HUDEP-2 (cell line): ENCODE results near the gene ZGLP1.

Experiments used
- DNase-seq, 76 experiments: peaks; one replicate each; lab custom pipeline; 2025; ENCODE audit not compliant: unreplicated experiment in 76 of 76; lab: John Stamatoyannopoulos, UW

Gene ZGLP1

DNA sequence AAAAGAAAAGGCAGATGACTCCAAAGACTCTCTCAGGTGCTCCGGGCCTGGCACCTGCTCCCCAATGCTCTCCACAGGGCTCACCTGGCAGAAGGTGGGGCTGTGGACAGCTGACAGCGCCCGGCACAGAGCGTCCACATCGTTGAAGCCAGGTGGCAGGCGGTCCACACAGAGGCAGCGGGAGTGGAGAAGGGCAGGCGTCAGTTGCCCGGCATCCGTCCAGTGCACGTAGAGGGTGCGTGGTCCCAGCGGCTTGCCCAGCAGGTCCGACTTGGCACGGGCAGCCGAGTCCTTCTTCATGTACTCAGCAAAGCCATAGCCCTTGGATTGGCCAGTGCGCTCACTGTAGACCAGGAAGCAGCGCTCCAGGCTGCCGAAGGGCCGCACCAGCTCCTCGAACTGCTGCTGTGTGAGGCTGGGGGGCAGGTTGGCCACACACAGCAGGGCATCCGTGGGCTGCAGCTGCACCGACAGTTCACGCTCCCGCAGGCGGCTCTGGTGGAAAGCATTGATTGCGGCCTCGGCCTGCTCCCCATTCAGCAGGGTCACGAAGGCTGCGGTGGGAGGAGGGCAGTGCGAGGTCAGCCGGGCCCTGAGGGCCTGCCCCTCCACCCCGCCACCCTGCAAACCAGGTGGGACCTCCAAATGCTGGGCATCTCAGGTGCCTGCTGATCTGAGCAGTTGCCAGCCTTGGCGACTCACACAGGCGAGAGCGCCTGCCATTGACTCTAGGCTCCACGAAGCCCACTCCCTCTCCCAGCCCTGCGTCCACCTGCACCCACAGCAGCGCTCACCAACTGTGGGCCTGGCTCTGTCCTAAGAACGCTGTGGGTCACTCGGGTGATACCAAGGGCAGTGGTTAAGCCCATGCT is 19.2 kb upstream of the ZGLP1 start:
- DNase-seq: no peak

DNA sequence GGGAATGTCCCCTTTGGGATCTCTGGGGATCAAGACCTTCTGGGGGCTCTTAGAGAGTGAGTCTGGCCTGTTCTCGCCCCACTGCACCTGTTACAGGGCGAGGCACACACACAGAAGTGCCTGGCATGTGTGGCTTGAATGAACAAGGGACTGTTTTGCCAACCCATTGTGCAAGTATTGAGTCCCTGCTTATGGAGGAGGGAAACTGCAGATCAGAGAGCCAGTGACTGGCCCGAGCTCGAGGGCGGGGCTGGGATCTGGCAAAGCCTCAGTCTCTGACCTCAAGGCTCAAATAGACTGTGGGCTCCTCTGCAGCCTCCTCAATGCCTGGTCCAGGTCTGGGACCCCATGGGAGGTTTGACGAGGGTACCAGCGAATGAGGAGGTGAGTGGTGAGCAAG is 18.2 kb upstream of the ZGLP1 start:
- DNase-seq: no peak

DNA sequence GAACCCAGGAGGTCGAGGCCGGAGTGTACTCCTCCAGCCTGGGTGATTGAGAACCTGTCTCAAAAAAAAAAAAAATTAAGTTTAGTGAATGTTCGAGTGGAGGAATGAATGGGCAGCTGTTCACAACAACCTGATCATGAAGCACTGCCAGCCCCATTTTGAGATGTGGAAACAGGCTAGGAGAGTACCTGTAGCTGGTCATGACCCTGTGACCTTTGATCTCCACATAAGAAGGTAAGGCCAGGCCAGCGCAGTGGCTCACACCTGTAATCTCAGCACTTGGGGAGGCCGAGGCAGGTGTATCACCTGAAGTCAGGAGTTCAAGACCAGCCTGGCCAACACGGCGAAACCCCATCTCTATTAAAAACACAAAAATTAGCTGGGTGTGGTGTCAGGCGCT is 16.1 kb upstream of the ZGLP1 start:
- DNase-seq: no peak

DNA sequence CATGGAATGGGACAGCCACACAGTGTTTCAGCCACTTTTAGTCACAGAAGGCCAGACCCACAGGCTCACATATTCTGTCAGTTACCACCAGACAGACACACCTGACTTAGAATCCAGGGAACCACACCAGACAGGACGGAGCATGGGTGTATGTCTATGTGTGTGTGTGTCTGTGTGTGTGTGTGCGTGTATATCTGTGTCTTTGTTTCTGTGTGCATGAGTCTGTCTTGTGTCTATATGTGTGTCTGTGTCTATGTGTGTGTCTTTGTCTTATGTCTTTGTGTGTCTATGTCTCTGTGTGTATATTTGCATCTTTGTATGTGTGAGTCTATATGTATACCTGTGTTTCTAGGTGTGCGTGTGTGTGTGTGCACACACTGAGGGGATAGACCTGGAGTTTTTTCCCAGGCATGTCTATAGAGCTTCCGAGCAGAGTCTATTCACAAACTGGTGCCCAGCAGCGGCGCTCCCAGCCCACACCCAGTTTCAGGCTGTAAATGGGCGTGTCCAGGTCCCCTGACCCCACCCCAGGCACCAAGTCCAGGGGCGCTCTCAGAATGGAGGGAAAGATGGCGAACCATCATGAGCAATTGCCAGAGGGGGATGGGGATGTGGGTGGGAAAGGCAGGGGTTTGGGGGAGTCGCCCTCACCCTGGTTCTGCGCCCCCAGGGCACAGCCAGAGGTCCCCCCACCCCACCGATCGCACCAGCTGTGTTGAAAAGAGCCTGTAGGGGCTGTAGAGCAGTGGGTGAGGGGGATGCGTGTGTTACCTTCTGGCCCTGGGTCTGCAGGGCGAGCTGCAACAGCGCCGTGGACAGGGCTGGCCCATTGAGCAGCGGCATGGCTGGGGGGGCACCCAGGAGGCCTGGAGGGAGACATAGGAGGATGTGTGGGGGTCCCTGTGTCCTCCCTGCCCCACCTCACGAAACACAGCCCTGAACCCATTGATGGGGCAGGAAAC is 12.5 kb upstream of the ZGLP1 start:
- peak in 1 of 76 experiments; percentile 5 for DNase-seq

DNA sequence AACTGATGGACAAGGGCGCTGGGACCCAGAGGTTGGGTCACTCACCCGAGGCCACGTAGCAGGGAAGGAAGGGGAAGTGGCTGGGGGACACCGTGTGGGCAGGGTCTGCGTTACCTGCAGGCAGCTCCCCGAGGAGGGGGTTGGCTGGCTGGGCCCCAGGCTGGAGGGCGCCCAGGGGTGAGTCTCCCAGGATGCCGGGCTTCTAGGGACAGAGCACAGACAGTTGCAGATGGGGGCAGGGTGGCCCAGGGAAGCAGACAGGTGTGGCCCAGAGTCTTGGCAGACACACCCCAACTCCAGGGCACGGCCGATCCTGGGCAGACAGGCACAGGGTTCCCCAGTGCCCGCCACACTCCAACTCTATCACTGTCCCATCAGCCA is 11.8 kb upstream of the ZGLP1 start:
- no peak for DNase-seq

DNA sequence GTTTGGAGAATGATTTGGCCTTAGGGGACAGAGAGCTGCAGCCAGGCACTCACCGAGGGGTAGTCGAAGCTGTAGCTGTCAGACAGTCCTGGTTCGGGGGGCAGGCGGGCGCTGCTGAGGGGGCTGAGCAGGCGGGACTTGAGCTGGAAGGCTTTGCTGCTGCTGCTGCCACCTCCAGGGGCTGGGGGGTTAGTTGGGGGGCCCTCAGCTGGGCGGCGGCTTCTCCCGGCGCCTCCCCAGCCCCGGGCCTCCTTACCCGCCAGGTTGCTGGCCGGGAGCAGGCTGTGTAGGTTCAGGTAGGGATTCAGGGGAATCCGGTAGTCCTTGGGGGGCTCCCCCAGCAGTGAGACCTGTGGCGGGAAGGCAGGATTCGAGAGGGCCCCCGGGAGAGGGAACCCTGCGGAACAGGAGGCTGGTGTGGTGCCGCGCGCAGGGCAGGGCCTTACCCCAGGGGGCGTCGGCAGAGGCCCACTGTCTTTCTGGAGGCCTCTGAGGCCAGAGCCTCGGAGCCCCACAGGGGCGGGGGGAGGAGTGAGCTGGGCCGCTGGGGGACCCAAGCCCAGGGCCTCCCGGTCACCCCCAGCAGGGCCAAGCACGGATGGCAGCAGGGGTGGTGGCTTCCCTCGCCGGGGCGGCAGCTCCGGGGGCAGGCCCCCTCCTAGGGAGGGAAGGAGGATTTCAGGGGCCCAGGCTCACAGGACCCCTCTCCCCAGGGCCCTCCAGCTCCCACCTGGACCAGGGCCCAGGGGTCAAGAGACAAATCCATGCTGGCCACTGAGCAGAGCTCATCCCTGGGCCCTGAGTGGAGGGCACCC is 11.2 kb upstream of the ZGLP1 start:
- DNase-seq: no peak

DNA sequence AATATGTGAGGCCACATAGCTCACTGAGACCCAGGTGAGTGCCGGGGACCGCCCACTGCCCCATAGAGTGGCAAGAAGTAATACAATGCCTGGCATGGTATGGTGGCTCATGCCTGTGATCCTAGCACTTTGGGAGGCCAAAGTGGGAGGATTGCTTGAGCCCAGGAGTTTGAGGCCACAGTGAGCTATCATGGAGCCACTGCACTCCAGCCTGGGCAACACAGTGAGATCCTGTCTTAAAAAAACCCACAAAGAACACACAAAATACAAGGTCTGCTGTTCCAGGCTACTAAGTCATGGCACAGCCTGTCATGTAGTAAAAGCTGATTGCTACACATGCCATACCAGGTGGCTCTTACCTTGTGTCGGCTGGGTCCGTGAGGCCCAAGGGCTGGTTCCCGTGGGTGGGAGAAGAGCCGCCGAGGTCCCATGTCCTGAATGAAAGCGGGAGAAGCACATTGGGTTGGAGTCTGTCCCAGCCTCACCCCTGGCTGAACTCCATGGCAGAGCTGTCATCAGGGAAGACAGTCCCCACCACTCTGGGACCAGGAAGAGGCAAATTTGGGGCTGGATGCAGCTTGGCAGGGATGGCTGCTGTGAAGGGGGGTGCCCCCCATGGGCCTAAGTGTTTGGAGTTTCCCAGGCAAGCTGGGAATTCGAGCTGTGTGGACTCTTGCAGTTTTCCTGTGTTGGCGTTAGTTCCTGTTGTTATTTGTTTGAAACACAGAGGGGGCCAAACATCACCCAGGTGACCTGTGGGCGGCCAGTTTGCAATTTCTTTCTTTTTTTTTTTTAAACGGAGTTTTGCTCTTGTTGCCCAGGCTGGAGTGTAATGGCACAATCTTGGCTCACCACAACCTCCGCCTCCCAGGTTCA is 9.4 kb upstream of the ZGLP1 start:
- DNase-seq: no peak

DNA sequence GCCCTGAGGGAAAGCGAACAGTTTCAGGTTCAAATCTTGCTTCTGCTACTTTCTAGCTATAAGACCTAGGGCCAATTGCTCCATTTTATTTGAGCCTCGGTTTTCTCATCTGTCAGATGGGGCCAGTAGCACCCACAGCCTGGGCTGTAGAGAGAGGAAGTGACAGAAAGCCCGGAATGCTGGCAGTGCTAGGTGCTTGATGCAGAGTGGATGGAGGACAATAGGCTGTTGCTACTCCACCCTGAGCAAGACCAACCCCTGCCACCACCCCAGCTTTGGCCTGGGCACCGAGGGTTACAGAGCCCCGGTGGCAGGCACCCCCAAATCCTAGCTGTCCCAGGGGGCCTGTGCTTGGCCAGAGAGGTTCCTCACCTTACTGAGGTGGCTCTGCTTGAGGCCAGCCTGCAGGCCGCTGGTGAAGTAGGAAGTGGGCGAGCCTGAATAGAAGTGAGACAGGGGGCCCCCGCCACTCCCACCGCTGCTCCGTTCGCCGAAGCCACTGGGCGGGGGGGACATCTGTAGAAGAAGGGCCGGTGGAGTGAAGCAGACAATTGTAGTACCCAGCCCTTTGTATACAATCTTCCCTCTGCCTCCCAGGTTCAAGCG is 8.3 kb upstream of the ZGLP1 start:
- no peak for DNase-seq

DNA sequence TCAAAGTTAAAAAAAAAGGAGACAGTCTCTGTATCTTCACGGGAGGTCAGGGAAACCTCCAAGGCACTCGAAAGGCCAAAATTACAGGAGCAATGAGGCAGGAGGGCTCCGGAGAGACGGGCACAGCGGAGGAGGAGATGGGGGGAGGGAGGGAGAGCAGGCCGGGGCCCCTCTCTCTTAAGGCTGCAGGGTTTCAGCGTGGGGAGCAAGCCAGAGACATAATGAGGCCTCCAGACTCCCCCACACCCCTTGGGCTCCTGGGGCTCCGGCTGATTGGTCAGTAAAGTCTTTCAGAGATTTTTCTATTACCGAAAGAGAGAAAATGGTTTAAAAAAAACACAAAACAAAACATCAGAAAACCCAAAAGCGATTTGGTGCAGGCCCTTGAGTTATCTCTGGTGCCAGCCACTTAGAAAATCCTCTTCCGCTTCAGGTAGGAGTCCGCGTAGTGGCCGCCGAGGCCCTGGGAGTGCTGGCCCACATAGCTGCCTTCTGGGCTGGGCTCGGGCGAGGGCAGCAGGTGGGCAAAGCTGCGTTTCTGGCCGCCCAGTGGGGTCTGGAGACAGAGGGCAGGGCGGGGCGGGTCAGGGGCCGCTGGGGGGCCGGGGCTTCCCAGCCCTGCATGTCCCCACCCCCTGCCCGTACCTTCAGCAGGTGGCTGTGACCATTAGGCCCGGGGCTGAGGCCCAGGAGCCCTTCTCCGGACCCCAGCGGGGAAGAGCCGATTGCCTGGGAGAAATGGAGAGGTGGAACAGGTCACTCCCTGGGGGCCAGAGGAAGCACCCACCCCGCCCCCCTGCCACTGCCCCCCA is 7.6 kb upstream of the ZGLP1 start:
- no peak for DNase-seq

DNA sequence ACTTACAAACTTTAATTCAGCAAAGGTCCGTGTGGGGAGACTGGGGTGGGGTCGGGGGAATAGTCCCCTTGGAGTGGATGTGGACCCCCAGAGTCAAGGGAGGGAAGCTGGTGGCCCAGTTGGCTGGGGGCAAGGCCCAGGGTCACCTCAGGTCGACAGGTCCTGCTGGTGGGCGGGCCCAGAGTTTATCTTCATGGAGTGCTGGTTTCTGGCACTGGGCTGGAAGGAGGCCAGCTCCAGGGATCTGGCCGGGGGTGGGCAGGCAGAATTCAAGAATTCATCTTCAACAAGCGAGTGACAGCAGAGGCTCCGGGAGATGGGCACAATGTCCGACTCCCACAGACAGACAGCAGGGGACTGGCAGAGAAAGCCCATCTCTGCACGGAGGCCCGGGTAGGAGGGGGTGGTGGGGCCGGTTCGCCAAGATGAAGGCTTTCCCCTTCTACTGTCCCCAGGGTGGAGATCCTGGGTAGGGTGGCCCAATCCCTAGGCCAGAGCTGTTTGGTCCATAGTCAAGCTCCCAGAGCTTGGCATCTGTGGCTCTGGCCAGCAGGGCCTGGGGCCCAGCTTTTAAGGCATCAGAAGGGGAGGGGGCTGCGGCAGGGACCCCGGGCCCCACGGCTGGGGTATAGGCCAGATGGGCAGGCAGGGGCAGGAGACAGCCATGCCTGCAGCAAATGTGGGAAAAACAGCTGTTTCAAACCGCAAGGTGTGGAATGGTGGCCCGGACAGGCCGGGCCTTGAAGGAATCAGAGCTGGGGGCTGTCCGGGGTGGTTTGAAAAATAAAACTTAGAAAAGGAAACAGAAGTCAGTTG is 6.8 kb upstream of the ZGLP1 start:
- peak in 67 of 76 experiments; percentile 16 to 88 (median 69) for DNase-seq

DNA sequence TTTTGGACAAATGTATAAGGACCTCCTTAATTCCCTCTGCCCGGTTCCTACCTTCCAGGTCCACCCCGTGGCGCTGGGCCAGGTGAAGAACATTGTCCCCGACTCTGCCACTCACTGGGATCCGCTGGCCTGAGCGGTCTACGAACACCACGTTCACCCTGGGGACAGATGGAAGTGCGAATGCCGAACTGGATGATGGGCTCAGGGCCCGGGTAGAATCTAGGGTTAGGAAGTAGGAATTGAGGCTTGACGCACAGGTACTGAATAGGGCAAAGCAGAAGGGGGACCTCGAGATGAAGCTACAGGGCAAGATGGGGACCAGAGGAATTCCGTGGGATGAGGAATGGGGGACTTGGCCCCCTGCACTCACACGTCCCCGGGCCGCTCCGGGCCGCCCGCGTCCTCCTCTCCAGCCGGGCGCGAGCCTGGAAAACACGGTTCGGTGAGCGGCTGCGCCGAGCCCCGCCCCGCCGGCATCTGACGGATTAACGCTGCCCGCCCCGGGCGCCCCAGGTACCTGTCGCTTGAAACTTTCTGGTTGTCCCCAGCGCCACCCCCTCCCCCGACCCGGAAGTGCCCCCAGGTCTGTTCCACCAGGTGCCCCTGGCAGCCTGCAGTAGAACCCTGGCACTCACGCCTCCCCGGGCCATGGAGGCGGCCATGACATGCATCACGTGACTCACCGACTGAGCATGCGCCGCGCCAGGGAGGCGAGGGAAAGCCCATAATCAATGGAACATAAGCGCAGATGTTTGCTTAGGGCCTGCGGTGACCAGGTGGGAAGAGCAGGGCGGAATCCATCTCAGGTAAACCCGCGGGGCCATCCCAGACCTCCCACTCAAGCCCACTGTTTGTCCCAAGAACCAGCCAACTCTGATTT is 6.0 kb upstream of the ZGLP1 start, which contains the start of gene FDX2:
FDX2 (minus strand) TSS at position 681 of the 880 bp plus-strand sequence; CDS start at position 662, 19 bp downstream.
- DNase-seq: peak in 75 of 76 experiments; percentile 21 to 93 (median 84)

DNA sequence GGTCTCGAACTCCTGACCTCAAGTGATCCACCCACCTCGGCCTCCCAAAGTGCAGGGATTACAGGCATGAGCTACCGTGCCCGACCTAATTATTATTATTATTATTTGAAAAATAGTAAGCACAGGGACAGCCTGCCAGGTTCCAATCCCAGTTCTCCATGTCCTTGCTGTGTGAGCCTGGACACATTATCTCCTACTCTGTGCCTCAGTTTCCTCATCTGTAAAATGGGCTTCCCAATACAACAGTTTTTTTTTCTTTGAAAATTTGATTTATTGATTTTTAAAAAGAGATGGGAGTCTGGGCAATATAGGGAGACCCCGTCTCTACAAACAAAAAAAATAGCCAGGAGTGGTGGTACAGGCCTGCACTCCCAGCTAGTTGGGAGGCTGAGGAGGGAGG is 3.3 kb downstream of the ZGLP1 start:
- DNase-seq: no peak

DNA sequence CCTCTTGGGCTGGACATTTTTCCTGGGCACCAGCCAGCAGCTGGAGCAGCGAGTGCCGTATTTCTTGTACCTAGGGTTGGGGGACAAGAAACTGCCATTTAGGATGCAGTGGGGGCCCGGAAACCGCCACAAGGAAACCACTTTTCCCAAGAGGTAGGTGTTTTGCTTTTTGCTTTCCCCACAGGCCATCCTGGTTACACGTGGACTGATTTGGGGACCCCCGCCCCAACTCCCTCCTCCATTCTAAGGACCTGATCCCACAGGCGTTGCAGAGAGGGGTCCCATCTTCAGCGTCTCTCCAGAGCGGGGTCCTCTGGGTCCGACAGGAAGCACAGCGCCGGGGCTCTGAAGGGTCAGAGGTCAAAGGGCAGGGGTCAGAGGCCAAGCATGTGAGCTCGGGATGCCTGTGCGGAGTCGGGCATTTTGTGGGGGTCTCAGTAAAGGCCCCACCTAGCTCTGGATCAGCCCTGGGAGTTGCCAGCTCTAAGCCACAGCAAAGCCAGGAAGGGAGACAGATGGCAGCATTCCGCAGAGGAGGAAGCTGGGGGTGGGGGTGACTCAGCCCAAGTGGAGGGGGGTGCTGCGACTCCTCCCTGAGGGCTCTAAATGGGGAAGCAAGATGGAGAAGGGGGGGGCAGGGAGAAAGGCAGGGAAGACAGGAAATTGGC is 4.3 kb downstream of the ZGLP1 start:
- DNase-seq: no peak

DNA sequence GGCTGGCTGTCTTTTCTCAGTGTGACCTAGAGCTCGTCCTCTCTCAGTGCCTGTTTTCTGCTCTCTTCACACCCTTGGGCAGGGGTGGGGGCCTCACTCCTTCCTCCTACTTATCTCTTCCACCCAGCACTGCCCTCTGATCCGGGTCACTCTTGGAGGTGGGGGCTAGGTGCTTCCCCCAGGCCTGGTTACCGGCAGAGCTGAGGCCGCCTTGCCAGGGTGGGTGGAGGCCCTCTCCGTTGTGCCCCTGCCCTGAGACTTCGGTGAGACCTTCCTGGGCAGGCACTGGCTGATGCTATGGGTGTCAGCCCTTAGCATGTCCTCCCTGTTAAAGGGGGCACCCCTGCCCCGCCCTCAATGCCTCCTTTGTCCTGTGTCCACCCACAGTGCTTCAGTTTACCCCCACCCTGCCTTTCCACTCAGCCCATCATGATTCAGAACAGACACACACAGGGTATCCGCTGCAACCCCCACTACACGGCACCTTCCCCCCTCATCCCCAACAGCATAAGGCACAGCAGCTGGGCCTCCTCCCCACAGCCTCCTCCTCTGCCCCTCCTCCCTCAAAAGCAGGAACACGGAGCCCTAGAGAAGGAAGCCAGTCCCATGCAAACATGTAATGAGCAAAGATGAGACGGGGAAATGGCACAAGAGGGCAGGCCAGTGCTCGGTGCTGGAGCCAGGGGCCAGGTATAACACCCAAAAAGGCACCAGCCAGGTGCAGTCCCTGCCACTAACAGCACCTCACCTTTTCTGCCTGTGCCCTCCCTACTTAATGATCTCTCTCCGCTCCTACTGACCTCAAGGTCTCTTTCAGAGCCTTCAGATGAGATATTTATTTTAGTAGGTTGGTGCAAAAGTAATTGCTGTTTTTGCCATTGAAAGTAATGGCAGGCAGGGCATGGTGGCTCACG is 9.8 kb downstream of the ZGLP1 start:
- peak in 74 of 76 experiments; percentile 60 to 96 (median 87) for DNase-seq
